Liver (tissue), 9 donors: Measurements from ENCODE around the gene ZNF580. TPM values are rescaled to one million over a fixed set of nuclear protein-coding genes. Genes with fewer than 3 reads are reported as not detected.
A peak's percentile ranks its signal among the peaks of the same experiment; 100 is the strongest.

ENCODE experiments used
- DNase-seq: peaks from one replicate; pipeline ENCODE4 v3.0.0-alpha.2; 2017; ENCODE audit warnings: low spot score
- H3K27ac ChIP-seq, 2 donors: one replicate each; pipeline ENCODE4 v1.7.0; 2013; ENCODE audit warnings: inconsistent platforms in 2 of 2, low read length in 2 of 2, control low read depth in 1 of 2, low read depth in 1 of 2, mild to moderate bottlenecking in 1 of 2
- H3K27me3 ChIP-seq, 4 donors: one replicate each; pipeline versions ENCODE4 v1.6.1 to v1.7.0; 2013; ENCODE audit warnings: low read length in 3 of 4, inconsistent platforms in 1 of 4, mild to moderate bottlenecking in 1 of 4, moderate library complexity in 1 of 4; ENCODE audit not compliant: control insufficient read depth in 4 of 4, insufficient read depth in 4 of 4
- H3K36me3 ChIP-seq, 4 donors: one replicate each; pipeline versions ENCODE4 v1.6.1 to v1.7.0; 2013; ENCODE audit warnings: low read length in 3 of 4, mild to moderate bottlenecking in 3 of 4, low read depth in 1 of 4, moderate library complexity in 1 of 4; ENCODE audit not compliant: control insufficient read depth in 4 of 4, insufficient read depth in 3 of 4
- H3K4me1 ChIP-seq, 4 donors: one replicate each; pipeline versions ENCODE4 v1.6.1 to v1.7.0; 2013; ENCODE audit warnings: low read length in 3 of 4, mild to moderate bottlenecking in 3 of 4, moderate library complexity in 1 of 4; ENCODE audit not compliant: control insufficient read depth in 4 of 4, insufficient read depth in 4 of 4
- H3K4me3 ChIP-seq, 3 donors: one replicate each; pipeline versions ENCODE4 v1.6.1 to v1.7.0; 2013; ENCODE audit warnings: low read length in 3 of 3, control low read depth in 1 of 3, low read depth in 1 of 3, mild to moderate bottlenecking in 1 of 3
- H3K9ac ChIP-seq, 2 donors: one replicate each; pipeline ENCODE4 v1.7.0; 2013; ENCODE audit warnings: low read length in 2 of 2, mild to moderate bottlenecking in 2 of 2, moderate library complexity in 2 of 2, control low read depth in 1 of 2, low read depth in 1 of 2
- H3K9me3 ChIP-seq, 4 donors: one replicate each; pipeline versions ENCODE4 v1.6.1 to v1.7.0; 2013; ENCODE audit warnings: low read length in 3 of 4; ENCODE audit not compliant: control insufficient read depth in 4 of 4
- CTCF ChIP-seq: fragments of 150-350 bp; IDR thresholded peaks from 2 replicates; pipeline ENCODE4 v1.5.1; 2017; ENCODE audit warnings: improper control_type of control experiment, low read depth, low read length; ENCODE audit not compliant: missing input control
- EGR1 ChIP-seq, 2 donors: IDR thresholded peaks; 2 replicates each; pipeline ENCODE4 v1.6.1; 2016 to 2018; ENCODE audit warnings: antibody characterized with exemption in 2 of 2, low read depth in 2 of 2
- FOXA1 ChIP-seq: IDR thresholded peaks from 2 replicates; pipeline ENCODE4 v1.6.1; 2016; ENCODE audit warnings: antibody characterized with exemption
- GABPA ChIP-seq, 2 donors: IDR thresholded peaks in 1 of 2; conservative IDR thresholded peaks in 1 of 2; 2 replicates each; pipeline ENCODE4 v1.6.1; 2016; ENCODE audit warnings: antibody characterized with exemption in 2 of 2, mild to moderate bottlenecking in 1 of 2, moderate library complexity in 1 of 2
- HNF4A ChIP-seq, 2 donors: conservative IDR thresholded peaks; 2 replicates each; pipeline ENCODE4 v1.6.1; 2016; ENCODE audit warnings: antibody characterized with exemption in 2 of 2, mild to moderate bottlenecking in 2 of 2
- HNF4G ChIP-seq: IDR thresholded peaks from 2 replicates; pipeline ENCODE4 v1.6.1; 2016; ENCODE audit warnings: antibody characterized with exemption
- JUND ChIP-seq, 2 donors: IDR thresholded peaks; 2 replicates each; pipeline ENCODE4 v1.6.1; 2016; ENCODE audit warnings: antibody characterized with exemption in 2 of 2
- MAX ChIP-seq: IDR thresholded peaks from 2 replicates; pipeline ENCODE4 v1.6.1; 2016; ENCODE audit warnings: antibody characterized with exemption
- NR2F2 ChIP-seq: IDR thresholded peaks from 2 replicates; pipeline ENCODE4 v1.6.1; 2016; ENCODE audit warnings: antibody characterized with exemption
- REST ChIP-seq: IDR thresholded peaks from 2 replicates; pipeline ENCODE4 v1.6.1; 2016; ENCODE audit warnings: antibody characterized with exemption, mild to moderate bottlenecking
- RXRA ChIP-seq, 2 donors: IDR thresholded peaks; 2 replicates each; pipeline ENCODE4 v1.6.1; 2017 to 2018; ENCODE audit warnings: antibody characterized with exemption in 2 of 2, mild to moderate bottlenecking in 1 of 2
- SP1 ChIP-seq: IDR thresholded peaks from 2 replicates; pipeline ENCODE4 v1.6.1; 2018; ENCODE audit warnings: antibody characterized with exemption, mild to moderate bottlenecking
- TAF1 ChIP-seq: conservative IDR thresholded peaks from 2 replicates; pipeline ENCODE4 v1.6.1; 2016; ENCODE audit warnings: antibody characterized with exemption, mild to moderate bottlenecking
- YY1 ChIP-seq: IDR thresholded peaks from 2 replicates; pipeline ENCODE4 v1.6.1; 2016; ENCODE audit warnings: antibody characterized with exemption, mild to moderate bottlenecking
- WGBS: extraction: QIAGEN DNeasy Blood & Tissue Kit; methylation state at CpG from one replicate; pipeline ENCODE4 v1.1.7; 2013; 5-methylcytosine and 5-hydroxymethylcytosine counted together
- polyA plus RNA-seq, 2 donors: library from polyadenylated mRNA; stranded (reverse) in 1 of 2; unstranded in 1 of 2; fragments of 200-250 nt in 1 of 2; fragments of >200 nt in 1 of 2; fragmentation: Nextera tagmentation in 1 of 2; extraction: Ambion mirVana in 1 of 2; gene quantifications; one replicate each; pipeline versions ENCODE4 v1.2.1 to v1.2.3, GENCODE V29; 2013 to 2015
- total RNA-seq, 2 donors: library from RNA; depleted of rRNA; stranded (reverse); fragments of >200 nt; gene quantifications; one replicate each; pipeline ENCODE4 v1.2.3, GENCODE V29; 2014
- TF ChIP-seq, protein P1 (sequence below): IDR thresholded peaks from 2 replicates; pipeline ENCODE4 v1.6.1; 2016; ENCODE audit warnings: antibody characterized with exemption
- TF ChIP-seq, protein P2 (sequence below): IDR thresholded peaks from 2 replicates; pipeline ENCODE4 v1.6.1; 2016; ENCODE audit warnings: antibody characterized with exemption
- donor health status: healthy.
- donor health status: healthy.
- donor health status: healthy.
- donor health status: healthy.
- donor health status: healthy.

The ZNF580 gene
- total and polyA plus RNA-seq, 4 donors, result 2.6 to 5.2 (median 5.1) TPM

- peak; percentile 75 to 89 for TF ChIP-seq GABPA (IDR thresholded peaks at IDR 0.05 in 1 of 2, conservative IDR thresholded peaks at IDR 0.05 in 1 of 2)
- TF ChIP-seq RXRA (IDR thresholded peaks at IDR 0.05), result no peak
- peak; percentile 15 for TF ChIP-seq SP1
- TF ChIP-seq REST, result no peak
- TF ChIP-seq YY1, result peak; percentile 51
Measured at GRCh38 chr19:55643003-55643886, 2.4 kb downstream of the ZNF580 start, which contains the start of gene ZNF581 (continued).

- Histone ChIP-seq H3K36me3 (peaks cover 0 to 9% (median under 1%) of the 10 kb centered on the region in 4 donors), H3K4me1 (peaks cover 23 to 76% (median 57%) of the 10 kb centered on the region in 4 donors), H3K27ac (peak overlapping the region in 1 of 2 donors; percentile 91), H3K27me3 (no peaks in the 10 kb centered on the region), H3K9me3 (no peaks in the 10 kb centered on the region), H3K9ac (peak overlapping the region in 1 of 2 donors; percentile 95), H3K4me3 (peak overlapping the region; percentile 50 to 70 (median 65))
- under 1% methylated on average over 15 of the region's 15 CpGs for WGBS
- no peak for DNase-seq
- no peak for TF ChIP-seq HNF4A (conservative IDR thresholded peaks at IDR 0.05)
- TF ChIP-seq RXRA (IDR thresholded peaks at IDR 0.05), result no peak
- no peak for TF ChIP-seq MAX
Measured at GRCh38 chr19:55643887-55644176, 3.0 kb downstream of the ZNF580 start.

GRCh38 chr19:55644191-55644833 is 3.5 kb downstream of the ZNF580 start:
- no peaks in the 10 kb centered on the region for H3K27me3 ChIP-seq
- TF ChIP-seq EGR1 (IDR thresholded peaks at IDR 0.05; ENCODE audit: low read depth in 2 of 2) (no peak), FOXA1 (no peak), TAF1 (no peak), GABPA (IDR thresholded peaks at IDR 0.05 in 1 of 2, conservative IDR thresholded peaks at IDR 0.05 in 1 of 2) (no peak), SP1 (no peak), NR2F2 (no peak), YY1 (no peak), RXRA (IDR thresholded peaks at IDR 0.05) (no peak), CTCF (no peak), MAX (no peak), HNF4A (conservative IDR thresholded peaks at IDR 0.05) (no peak), JUND (IDR thresholded peaks at IDR 0.05) (no peak), HNF4G (no peak)
- TF ChIP-seq, protein P1, sequence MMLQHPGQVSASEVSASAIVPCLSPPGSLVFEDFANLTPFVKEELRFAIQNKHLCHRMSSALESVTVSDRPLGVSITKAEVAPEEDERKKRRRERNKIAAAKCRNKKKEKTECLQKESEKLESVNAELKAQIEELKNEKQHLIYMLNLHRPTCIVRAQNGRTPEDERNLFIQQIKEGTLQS, result no peak
- TF ChIP-seq, protein P2, sequence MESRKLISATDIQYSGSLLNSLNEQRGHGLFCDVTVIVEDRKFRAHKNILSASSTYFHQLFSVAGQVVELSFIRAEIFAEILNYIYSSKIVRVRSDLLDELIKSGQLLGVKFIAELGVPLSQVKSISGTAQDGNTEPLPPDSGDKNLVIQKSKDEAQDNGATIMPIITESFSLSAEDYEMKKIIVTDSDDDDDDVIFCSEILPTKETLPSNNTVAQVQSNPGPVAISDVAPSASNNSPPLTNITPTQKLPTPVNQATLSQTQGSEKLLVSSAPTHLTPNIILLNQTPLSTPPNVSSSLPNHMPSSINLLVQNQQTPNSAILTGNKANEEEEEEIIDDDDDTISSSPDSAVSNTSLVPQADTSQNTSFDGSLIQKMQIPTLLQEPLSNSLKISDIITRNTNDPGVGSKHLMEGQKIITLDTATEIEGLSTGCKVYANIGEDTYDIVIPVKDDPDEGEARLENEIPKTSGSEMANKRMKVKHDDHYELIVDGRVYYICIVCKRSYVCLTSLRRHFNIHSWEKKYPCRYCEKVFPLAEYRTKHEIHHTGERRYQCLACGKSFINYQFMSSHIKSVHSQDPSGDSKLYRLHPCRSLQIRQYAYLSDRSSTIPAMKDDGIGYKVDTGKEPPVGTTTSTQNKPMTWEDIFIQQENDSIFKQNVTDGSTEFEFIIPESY, result no peak
- 49% methylated on average over 12 of the region's 12 CpGs for WGBS

More at GRCh38 chr19:55644191-55644833, 3.5 kb downstream of the ZNF580 start:
- no peak for DNase-seq
- Histone ChIP-seq H3K36me3 (peaks cover 0 to 9% (median under 1%) of the 10 kb centered on the region in 4 donors), H3K27ac (peak overlapping the region in 1 of 2 donors; percentile 91), H3K9me3 (no peaks in the 10 kb centered on the region), H3K4me3 (peak overlapping the region; percentile 50 to 70 (median 65)), H3K4me1 (peaks cover 25 to 75% (median 61%) of the 10 kb centered on the region in 4 donors), H3K9ac (peak overlapping the region in 1 of 2 donors; percentile 95)
